ENCODE measurements around the gene MADD.

MADD gene

GRCh38 chr11:47251751-47252150 is 18.2 kb upstream of the MADD start:
- DNase-seq (ENCODE audit: low read depth in 2 of 2): no peak

DNA sequence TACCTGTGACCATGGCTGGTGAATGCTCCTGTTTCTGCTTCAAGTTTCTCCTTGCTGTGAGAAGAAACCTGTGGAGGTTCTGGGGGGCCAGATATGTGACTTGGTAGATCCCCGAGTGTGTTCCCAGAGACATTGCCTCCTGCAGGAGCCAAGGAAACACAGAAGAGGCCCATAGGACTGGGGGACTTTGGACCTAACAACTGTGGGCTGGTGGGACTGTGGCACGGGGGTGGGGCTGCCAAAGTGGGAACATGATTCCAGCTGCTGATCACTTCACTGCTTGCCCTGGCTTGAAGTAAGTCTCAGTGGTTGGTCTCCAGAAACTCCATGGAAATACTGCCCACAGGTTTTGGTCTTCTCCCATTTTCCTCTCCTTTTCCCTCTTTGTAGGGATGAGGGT is 16.3 kb upstream of the MADD start:
- DNase-seq (ENCODE audit: low read depth in 2 of 2): no peak

GRCh38 chr11:47254386-47254785 is 15.5 kb upstream of the MADD start:
- no peak for DNase-seq (ENCODE audit: low read depth in 2 of 2)

DNA sequence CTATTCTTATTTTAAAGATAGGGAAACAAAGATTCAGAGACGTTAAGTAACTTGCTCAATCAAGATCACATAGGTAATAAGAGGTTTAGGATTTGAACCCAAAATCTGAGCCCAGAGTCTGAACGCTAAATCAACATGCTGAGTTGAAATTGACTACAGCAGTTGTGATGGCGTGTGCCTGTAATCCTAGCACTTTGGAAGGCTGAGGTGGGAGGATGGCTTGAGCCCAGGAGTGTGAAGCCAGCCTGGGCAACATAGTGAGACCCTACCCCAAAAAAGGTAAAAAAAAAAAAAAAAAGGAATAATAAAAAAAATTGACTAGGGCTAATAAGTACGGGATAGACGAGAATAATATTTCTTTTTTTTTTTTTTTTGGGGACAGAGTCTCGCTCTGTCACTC is 13.6 kb upstream of the MADD start:
- no peak for DNase-seq (ENCODE audit: low read depth in 2 of 2)

GRCh38 chr11:47257177-47257516 is 12.8 kb upstream of the MADD start:
- no peak for DNase-seq (ENCODE audit: low read depth in 2 of 2)

DNA sequence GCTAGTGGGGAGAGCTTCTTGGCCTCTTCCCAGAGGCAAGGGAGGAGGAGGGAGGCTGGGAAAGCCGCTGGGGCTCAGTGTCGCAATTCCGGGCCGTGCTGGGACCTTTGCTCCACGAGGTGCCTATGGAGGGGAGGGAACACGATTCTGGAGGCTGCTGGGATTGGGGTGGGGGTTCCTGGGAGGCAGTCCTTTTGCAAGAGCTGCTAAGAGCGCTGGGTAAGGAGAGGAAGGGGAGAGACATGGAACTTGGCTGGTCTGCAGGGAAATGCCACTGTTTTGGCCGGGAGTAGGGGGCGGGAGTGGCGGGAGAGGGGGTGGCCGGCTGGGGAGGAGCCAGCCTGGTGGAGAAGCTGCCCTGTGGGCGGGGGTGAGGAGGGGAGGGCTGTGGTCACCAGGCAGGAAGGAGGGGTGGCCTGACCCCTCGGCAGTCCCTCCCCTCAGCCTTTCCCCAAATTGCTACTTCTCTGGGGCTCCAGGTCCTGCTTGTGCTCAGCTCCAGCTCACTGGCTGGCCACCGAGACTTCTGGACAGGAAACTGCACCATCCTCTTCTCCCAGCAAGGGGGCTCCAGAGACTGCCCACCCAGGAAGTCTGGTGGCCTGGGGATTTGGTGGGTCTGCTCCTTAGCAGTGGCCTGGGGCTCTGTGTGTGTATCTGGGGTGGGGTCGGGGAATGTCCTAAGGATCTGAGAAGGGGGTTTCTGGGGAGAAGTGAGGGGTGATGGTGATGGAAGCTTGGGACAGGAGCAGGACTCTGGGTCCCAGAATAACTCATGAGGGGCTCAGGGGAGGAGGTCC is 12.2 kb upstream of the MADD start, which contains the start of gene NR1H3:
Gene NR1H3 (plus strand): TSS at position 480 of the 800 bp plus-strand sequence. CDS start 1,221 bp downstream, outside the sequence.
- no peak for DNase-seq (ENCODE audit: low read depth in 2 of 2)

- DNase-seq (ENCODE audit: low read depth in 2 of 2): no peak
These were observed 11.5 kb upstream of the MADD start for GRCh38 chr11:47258317-47258902.

- DNase-seq (ENCODE audit: low read depth in 2 of 2): peak in 1 of 2 donors; percentile 30
These were observed 10.5 kb upstream of the MADD start for GRCh38 chr11:47259232-47259977.

- no peak for DNase-seq (ENCODE audit: low read depth in 2 of 2)
These were observed 9.6 kb upstream of the MADD start for GRCh38 chr11:47260366-47260765.

GRCh38 chr11:47261291-47261800 is 8.6 kb upstream of the MADD start:
- DNase-seq (ENCODE audit: low read depth in 2 of 2): no peak

DNA sequence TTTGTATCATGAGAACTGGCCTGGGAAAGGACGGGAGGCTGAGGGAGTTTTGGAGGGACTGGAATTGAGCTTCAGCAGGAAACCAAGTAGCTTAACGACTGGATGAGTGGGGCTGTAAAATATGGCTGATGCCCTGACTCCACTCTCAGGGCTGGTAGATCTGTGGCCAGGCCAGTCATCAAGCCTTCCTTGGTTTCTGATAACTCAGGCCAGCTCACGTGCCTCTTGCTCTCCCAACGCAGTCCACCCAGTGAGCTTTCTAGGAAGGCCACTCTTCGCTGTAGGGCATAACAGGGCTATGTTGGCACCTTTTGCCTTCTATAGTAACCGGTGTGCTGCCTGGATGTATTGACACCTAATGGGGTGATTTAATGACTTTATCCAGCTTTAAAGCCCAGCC is 5.8 kb upstream of the MADD start:
- DNase-seq (ENCODE audit: low read depth in 2 of 2): no peak

GRCh38 chr11:47264521-47264920 is 5.4 kb upstream of the MADD start:
- no peak for DNase-seq (ENCODE audit: low read depth in 2 of 2)

DNA sequence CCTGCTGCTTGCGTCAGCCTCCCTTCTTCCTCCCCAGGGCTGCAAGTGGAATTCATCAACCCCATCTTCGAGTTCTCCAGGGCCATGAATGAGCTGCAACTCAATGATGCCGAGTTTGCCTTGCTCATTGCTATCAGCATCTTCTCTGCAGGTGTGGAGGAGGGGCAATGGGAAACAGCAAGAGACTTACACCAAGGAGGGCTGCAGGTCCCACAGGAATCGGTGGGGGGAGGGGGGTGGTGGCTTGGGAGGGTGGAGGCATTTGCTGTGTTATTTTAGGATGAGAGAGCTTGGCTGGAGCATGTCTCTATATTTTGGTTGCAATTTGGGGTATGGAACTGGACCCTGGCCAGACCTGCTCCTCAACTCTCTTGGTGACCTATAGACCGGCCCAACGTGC is 2.1 kb upstream of the MADD start:
- no peak for DNase-seq (ENCODE audit: low read depth in 2 of 2)

DNA sequence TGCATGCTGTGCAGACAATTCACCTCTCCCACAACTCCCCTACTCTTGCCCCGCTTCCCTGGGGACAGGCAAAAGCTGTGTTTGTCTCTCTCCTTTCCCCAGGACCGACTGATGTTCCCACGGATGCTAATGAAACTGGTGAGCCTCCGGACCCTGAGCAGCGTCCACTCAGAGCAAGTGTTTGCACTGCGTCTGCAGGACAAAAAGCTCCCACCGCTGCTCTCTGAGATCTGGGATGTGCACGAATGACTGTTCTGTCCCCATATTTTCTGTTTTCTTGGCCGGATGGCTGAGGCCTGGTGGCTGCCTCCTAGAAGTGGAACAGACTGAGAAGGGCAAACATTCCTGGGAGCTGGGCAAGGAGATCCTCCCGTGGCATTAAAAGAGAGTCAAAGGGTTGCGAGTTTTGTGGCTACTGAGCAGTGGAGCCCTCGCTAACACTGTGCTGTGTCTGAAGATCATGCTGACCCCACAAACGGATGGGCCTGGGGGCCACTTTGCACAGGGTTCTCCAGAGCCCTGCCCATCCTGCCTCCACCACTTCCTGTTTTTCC is 1.4 kb upstream of the MADD start:
- no peak for DNase-seq (ENCODE audit: low read depth in 2 of 2)

DNA sequence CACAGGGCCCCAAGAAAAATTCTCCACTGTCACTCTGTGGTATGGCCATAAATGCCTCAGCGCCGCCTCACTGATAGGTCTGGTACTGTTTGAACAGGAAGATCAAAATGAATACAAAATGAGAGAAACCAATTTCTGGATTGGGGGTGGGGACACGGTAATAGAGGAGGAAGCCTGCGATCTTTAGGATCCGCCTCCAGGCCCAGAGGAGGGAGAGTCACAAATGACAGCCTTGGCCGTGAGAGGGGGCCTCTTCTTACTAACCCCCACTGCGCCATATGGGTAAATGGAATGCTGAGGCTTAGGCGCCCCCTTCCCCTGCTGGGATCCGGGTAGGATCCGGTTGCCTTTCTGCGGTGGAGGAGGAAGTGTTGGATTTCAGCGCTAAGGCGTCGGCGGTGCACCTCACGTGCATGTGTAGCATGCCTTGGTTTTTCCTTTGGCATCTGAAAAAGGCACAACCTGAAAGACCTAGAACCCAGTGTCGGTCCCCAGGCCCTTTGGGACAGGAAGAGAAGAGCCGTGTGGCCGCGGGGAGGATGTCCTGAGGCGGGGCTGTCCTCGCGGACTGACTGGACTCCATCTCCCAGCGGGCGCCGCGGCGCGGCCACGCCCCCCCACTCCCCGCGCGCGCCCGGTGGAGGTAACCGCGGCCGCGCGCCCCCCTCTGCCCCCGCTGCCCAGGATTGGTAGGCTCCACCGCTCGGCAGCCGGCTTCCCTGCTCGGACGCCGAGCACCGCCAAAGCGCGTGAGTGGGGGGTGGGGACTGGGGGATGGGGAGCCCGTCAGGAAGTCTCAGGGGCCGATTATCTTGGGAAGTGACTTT is 718 bp upstream of the MADD start:
- DNase-seq (ENCODE audit: low read depth in 2 of 2): peak; percentile 74 to 86

DNA sequence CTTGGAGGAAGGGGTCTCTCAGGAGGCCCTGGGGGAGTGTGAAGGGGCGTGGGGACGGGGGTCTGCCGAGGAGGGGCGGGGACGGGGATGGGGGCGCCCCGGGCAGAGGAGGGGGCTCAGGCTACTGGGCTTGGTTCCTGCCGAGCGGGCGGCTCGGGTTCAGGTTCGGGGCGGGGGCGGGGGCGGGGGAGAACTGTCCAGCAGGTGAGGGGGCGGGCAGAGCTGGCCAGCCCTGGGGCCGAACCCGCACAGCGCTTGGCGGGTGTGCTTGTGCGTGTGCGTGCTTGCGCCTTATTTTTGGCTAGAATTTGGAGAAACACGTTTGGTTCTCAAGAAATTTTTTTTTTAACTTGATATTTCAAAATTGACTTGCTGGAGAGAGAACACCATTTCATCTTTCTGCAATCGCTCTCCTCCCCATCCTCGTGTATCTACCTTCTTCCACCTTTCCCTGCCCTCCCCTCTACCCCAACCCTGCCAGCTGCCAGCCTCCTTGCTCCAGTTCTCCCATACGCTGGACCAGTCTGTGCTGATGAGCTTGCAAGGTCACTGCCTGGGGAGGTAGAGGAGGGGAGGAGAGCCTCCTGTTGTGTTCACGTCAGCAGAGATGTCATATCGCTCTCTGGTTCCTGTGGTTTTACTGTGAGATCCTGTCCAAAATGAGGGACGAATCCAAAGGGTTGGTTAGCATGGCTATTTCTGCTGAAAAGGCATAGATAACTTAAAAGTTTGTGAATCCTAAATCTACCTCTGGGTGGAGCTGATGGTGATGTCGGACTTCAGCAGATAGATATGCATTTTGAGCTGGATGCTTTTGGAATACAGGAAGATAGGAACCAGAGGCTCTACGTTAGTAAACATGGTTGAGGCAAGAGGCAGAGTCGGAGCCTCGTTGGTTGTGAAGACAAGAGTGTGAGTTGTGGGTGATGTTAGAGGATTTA is 668 bp downstream of the MADD start:
- DNase-seq (ENCODE audit: low read depth in 2 of 2): no peak

- DNase-seq (ENCODE audit: low read depth in 2 of 2): no peak
These were observed 1.4 kb downstream of the MADD start for GRCh38 chr11:47271328-47271727.

GRCh38 chr11:47271961-47272661 is 2.2 kb downstream of the MADD start:
- DNase-seq (ENCODE audit: low read depth in 2 of 2): no peak

- no peak for DNase-seq (ENCODE audit: low read depth in 2 of 2)
These were observed 2.8 kb downstream of the MADD start for GRCh38 chr11:47272706-47273105.

All from stimulated activated CD4-positive, alpha-beta T cell treated with anti-CD3 and anti-CD28 coated beads, Interleukin-1b, Interleukin-23, amount 100 ng/mL, for 4 hours (primary cell).